NCI-H1092 (cell line): ENCODE measurements around the gene CD4.

Source experiments
- DNase-seq: peaks from one replicate; lab custom pipeline; 2025; lab: John Stamatoyannopoulos, UW

Gene CD4

GRCh38 chr12:6765048-6765633 lies 24.2 kb upstream of the CD4 start:
- DNase-seq: no peak

GRCh38 chr12:6765634-6766581 lies 23.4 kb upstream of the CD4 start, which contains the start of gene PTMS:
Gene PTMS (plus strand): TSS chr12:6766363. CDS start chr12:6766706, 343 bp downstream.
- peak; percentile 91 for DNase-seq

GRCh38 chr12:6766651-6767349 lies 22.5 kb upstream of the CD4 start:
- peak; percentile 34 for DNase-seq

- no peak for DNase-seq
Measured at GRCh38 chr12:6767353-6768319, 21.7 kb upstream of the CD4 start.

GRCh38 chr12:6768437-6768914 lies 20.9 kb upstream of the CD4 start:
- no peak for DNase-seq

- DNase-seq: no peak
Measured at GRCh38 chr12:6768990-6769389, 20.3 kb upstream of the CD4 start.

- no peak for DNase-seq
Measured at GRCh38 chr12:6769666-6770065, 19.7 kb upstream of the CD4 start.

GRCh38 chr12:6770094-6770493 lies 19.2 kb upstream of the CD4 start:
- DNase-seq: no peak

GRCh38 chr12:6770600-6770999 lies 18.7 kb upstream of the CD4 start:
- no peak for DNase-seq

- no peak for DNase-seq
Measured at GRCh38 chr12:6771091-6771495, 18.2 kb upstream of the CD4 start.

GRCh38 chr12:6771509-6772330 lies 17.6 kb upstream of the CD4 start:
- DNase-seq: no peak

- no peak for DNase-seq
Measured at GRCh38 chr12:6772331-6772695, 17.0 kb upstream of the CD4 start, which contains the start of gene LAG3. Gene LAG3 (plus strand): TSS chr12:6772520. CDS start chr12:6772853, 333 bp downstream.

GRCh38 chr12:6772726-6773589 lies 16.4 kb upstream of the CD4 start:
- no peak for DNase-seq

- DNase-seq: no peak
Measured at GRCh38 chr12:6773590-6774351, 15.6 kb upstream of the CD4 start.

- DNase-seq: no peak
Measured at GRCh38 chr12:6774499-6775062, 14.7 kb upstream of the CD4 start.

GRCh38 chr12:6775185-6776174 lies 13.8 kb upstream of the CD4 start:
- DNase-seq: no peak

GRCh38 chr12:6777386-6777785 lies 11.9 kb upstream of the CD4 start:
- DNase-seq: no peak
